Neutrophil (primary cell): Measurements from ENCODE around the gene AKAP7.

Source experiments
- H3K27ac ChIP-seq: fragments of 200-600 bp; sonication (generic); 2 replicates; pipeline ENCODE4 v1.5.1; 2016; ENCODE audit warnings: mild to moderate bottlenecking, moderate library complexity
- H3K27me3 ChIP-seq: fragments of 200-600 bp; sonication (generic); 2 replicates; pipeline ENCODE4 v1.6.0; 2016; ENCODE audit warnings: mild to moderate bottlenecking
- H3K36me3 ChIP-seq: fragments of 200-600 bp; sonication (generic); 2 replicates; pipeline ENCODE4 v1.5.1; 2017
- H3K4me1 ChIP-seq, 2 experiments: fragments of 200-600 bp in 1 of 2; sonication (generic) in 1 of 2; 1 replicate in 1 of 2; 2 replicates in 1 of 2; pipeline versions ENCODE4 v1.5.1 to v1.6.1; 2013 to 2016; ENCODE audit warnings: low read depth in 1 of 2, low read length in 1 of 2, mild to moderate bottlenecking in 1 of 2, moderate library complexity in 1 of 2; ENCODE audit not compliant: control insufficient read depth in 1 of 2, insufficient read depth in 1 of 2
- H3K4me3 ChIP-seq, 2 experiments: fragments of 200-600 bp in 1 of 2; sonication (generic) in 1 of 2; 1 replicate in 1 of 2; 2 replicates in 1 of 2; pipeline ENCODE4 v1.5.1; 2013 to 2016; ENCODE audit warnings: low read depth in 1 of 2, low read length in 1 of 2, mild to moderate bottlenecking in 1 of 2, moderate library complexity in 1 of 2
- H3K9me3 ChIP-seq: fragments of 200-600 bp; sonication (generic); 2 replicates; pipeline ENCODE4 v1.5.1; 2016
- CTCF ChIP-seq: fragments of 200-600 bp; sonication (generic); IDR thresholded peaks from 2 replicates; pipeline ENCODE4 v1.5.1; 2016; ENCODE audit warnings: antibody characterized with exemption

The AKAP7 gene

GRCh38 chr6:131277591-131277990, 142.3 kb downstream of the AKAP7 start:
- H3K9me3 ChIP-seq: no peaks in the 10 kb centered on the region
- no peaks in the 10 kb centered on the region for H3K27me3 ChIP-seq
- no peak overlapping the region for H3K4me3 ChIP-seq
- peaks cover 8 to 11% of the 10 kb centered on the region in 2 experiments for H3K4me1 ChIP-seq
- TF ChIP-seq CTCF: no peak
- H3K36me3 ChIP-seq: no peaks in the 10 kb centered on the region
- no peak overlapping the region for H3K27ac ChIP-seq

- no peak for TF ChIP-seq CTCF
- no peaks in the 10 kb centered on the region for H3K9me3 ChIP-seq
- no peaks in the 10 kb centered on the region for H3K36me3 ChIP-seq
- H3K4me1 ChIP-seq: peaks cover 8 to 13% of the 10 kb centered on the region in 2 experiments
- H3K27ac ChIP-seq: no peak overlapping the region
- H3K4me3 ChIP-seq: no peak overlapping the region
- no peaks in the 10 kb centered on the region for H3K27me3 ChIP-seq
These were observed 146.4 kb downstream of the AKAP7 start for GRCh38 chr6:131281471-131282270.

GRCh38 chr6:131282365-131282764, 147.1 kb downstream of the AKAP7 start:
- Histone ChIP-seq H3K4me3 (no peak overlapping the region), H3K27ac (no peak overlapping the region), H3K4me1 (peaks cover 8 to 13% of the 10 kb centered on the region in 2 experiments), H3K9me3 (no peaks in the 10 kb centered on the region), H3K27me3 (no peaks in the 10 kb centered on the region), H3K36me3 (no peaks in the 10 kb centered on the region)
- TF ChIP-seq CTCF: no peak

- H3K36me3 ChIP-seq: no peaks in the 10 kb centered on the region
- peaks cover 8 to 13% of the 10 kb centered on the region in 2 experiments for H3K4me1 ChIP-seq
- H3K27ac ChIP-seq: no peak overlapping the region
- TF ChIP-seq CTCF: no peak
- H3K9me3 ChIP-seq: no peaks in the 10 kb centered on the region
- H3K4me3 ChIP-seq: no peak overlapping the region
- H3K27me3 ChIP-seq: no peaks in the 10 kb centered on the region
These were observed 148.4 kb downstream of the AKAP7 start for GRCh38 chr6:131283466-131284175.

GRCh38 chr6:131285548-131285947, 150.3 kb downstream of the AKAP7 start:
- Histone ChIP-seq H3K27me3 (no peaks in the 10 kb centered on the region), H3K4me1 (peaks cover 8 to 13% of the 10 kb centered on the region in 2 experiments), H3K9me3 (no peaks in the 10 kb centered on the region), H3K27ac (no peak overlapping the region), H3K36me3 (no peaks in the 10 kb centered on the region), H3K4me3 (no peak overlapping the region)
- TF ChIP-seq CTCF: no peak
